Activated gamma-delta T cell (primary cell): ENCODE results near the gene DSN1.
A peak's percentile ranks its signal among the peaks of the same experiment; 100 is the strongest.
"Not testable (repeated sequence)": the region's sequence is repeated elsewhere in the genome, so short reads cannot be mapped to it uniquely, and the experiment has no call there.

ENCODE experiments used
- DNase-seq: peaks from one replicate; lab custom pipeline; 2025; lab: John Stamatoyannopoulos, UW
- total RNA-seq, 2 donors: gene quantifications; one replicate each; lab custom pipeline; 2026; lab: John Stamatoyannopoulos, UW

The DSN1 gene, protein sequence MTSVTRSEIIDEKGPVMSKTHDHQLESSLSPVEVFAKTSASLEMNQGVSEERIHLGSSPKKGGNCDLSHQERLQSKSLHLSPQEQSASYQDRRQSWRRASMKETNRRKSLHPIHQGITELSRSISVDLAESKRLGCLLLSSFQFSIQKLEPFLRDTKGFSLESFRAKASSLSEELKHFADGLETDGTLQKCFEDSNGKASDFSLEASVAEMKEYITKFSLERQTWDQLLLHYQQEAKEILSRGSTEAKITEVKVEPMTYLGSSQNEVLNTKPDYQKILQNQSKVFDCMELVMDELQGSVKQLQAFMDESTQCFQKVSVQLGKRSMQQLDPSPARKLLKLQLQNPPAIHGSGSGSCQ
- total RNA-seq: 23.8 to 26.6 reads per million in 2 donors

GRCh38 chr20:36773597-36774390 lies at the start of gene DSN1:
Gene DSN1 (minus strand): TSS chr20:36773763. CDS start chr20:36771458, 2,305 bp downstream.
- peak; percentile 98 for DNase-seq

DNA sequence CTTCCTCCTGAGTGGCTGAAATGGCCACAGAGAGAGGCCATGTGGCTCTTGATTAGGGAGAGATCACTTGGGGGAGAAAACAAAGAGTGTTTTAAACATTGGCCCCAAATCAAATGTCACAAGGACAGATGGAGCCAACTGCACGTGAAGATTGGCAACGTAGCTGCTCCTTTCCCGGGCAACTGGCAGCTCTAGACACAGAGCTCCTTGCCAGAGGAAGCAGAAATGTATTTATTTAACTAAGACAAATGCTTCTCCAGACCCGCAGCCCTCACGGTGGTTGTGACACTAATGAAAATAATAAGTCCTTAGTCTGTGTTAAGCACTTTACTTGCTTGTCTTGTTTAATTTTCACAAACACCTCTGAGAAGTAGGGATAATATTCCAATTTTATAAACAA lies 49.6 kb upstream of the DSN1 start:
- no peak for DNase-seq

DNA sequence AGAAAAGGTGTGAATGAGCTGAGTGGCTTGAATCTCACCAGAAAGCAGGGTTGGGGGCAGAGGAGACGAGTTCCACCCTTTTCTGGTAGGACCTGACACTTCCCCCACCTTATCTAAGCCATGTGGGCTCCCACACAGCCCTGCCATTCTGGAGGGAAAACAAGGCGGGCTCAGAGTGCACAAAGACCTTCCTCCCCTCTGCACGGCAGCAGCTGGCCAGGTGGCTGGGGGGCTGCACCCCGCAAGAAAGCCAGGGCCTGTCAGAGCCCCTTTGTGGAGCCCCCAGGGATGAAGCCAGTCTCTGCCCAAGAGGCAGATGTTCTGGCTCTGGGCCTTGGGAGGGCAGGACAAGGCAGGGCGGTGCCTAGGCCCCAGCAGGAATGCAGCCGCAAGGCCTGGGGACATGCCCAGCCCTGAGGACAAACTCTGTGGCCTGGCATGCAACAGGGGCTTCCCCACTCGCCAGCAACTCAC lies 48.4 kb upstream of the DSN1 start:
- no peak for DNase-seq

- DNase-seq: no peak
Measured at GRCh38 chr20:36820928-36821327, 47.4 kb upstream of the DSN1 start.

GRCh38 chr20:36820073-36820472 lies 46.5 kb upstream of the DSN1 start:
- DNase-seq: no peak

DNA sequence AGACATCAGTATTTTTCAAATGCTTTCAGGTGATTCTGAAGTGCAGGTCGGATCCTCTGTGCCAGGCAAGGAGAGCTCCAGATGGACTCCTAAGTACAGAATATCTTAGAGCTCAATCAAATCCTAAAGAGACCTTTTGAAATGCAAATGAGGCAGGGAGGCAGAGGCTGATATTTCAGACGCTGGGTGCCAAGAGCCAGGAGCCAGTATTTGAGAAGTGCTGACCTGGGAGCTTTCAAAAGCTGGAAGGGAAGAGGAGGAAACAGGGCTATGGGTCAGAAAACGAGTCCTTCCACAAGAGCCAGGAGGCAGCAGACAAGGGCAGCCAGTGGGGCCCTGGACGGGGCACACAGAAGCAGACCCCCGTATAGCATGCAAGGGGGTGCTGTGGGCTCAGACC lies 46.1 kb upstream of the DSN1 start:
- no peak for DNase-seq

- no peak for DNase-seq
Measured at GRCh38 chr20:36818861-36819260, 45.3 kb upstream of the DSN1 start.

- DNase-seq: no peak
Measured at GRCh38 chr20:36818185-36818584, 44.6 kb upstream of the DSN1 start.

DNA sequence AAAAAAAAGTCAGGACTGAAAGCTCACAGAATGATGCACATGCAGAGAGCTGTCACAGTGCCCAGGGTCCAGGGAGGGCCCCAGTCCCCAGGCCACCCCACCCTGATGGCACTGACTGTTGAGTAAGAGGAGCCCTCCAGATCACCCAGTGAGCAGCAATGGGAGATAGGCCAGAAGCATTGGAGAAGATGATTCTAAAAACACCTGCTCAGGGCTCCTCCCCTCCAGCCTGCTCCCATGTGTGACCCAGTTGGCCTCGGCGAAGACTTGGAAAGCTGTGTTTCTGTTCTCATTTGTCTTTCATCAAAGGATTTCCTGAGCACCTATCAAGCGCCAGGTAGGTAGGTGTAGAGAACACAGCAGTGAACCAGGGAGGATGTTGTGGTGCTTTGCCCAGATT lies 43.9 kb upstream of the DSN1 start:
- no peak for DNase-seq

DNA sequence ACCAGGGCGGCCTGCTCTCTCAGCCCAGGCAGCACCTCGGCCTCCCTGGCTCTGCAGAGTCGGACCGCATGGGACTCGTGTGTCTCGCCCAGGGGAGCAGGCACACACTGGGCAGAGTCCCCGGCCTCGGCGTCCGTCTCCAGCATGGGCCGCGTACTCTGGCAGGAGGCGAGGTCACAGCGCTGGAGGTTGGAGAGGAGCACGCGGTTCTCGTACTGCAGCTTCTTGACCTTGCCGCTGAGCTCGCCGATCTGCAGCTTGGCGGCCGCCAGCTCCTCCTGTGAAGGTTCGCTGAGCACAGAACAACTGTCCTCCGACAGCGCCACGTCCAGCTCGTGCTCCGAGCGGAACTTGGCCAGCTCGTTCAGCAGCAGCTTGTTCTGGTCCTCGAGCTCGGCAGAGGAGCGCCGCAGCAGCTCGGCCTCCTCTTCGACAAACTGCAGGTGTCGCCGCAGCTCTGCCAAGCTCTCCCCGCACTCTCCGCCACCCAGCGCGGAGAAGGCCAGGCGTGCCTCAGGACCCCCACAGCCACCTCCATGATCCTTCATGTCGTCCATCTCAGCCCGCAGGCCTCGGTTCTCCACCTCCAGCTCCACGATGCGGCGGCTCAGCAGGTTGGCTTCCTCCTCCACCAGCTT lies 42.0 kb upstream of the DSN1 start:
- no peak for DNase-seq

- no peak for DNase-seq
Measured at GRCh38 chr20:36812594-36813463, 39.3 kb upstream of the DSN1 start.

- DNase-seq: no peak
Measured at GRCh38 chr20:36808317-36809257, 35.0 kb upstream of the DSN1 start.

DNA sequence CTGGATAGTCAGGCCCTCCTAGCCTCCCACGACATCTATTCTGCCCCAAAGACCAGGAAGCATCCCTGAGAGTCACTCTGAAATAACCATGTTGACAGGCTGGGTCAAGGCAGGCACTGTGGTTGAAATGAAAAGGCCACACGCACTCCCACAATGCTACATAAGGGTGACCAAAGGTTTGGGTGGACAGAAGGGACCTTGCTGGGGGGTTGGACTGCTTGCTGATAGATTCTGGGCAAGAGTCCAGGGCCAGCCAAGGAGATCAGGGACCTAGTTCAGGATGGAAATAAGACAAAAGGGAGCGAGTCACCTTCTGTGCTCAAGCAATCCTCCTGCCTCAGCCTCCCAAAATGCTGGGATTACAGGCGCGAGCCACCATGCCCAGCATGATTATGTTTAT lies 32.5 kb upstream of the DSN1 start:
- DNase-seq: no peak

DNA sequence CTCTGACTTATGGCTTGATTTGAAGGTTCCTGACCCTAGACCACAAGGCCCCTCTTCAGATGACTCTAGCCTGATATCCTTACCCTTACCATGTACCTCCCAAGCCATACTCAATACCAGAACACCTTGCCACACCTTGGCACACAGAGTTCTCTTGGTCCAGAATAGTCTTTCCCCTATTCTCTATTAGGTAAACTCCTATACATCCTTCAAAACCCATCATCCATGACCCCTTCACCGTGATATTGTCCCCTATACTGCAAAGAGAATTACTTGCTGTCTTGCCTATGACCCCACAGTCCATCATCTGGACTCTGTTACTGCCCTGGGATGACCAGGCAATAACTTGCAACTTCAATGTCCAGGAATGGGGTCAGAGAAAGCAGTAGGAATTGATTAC lies 31.8 kb upstream of the DSN1 start:
- no peak for DNase-seq

- DNase-seq: no peak
Measured at GRCh38 chr20:36804425-36804824, 30.9 kb upstream of the DSN1 start.

- DNase-seq: no peak
Measured at GRCh38 chr20:36802326-36803222, 29.0 kb upstream of the DSN1 start.

DNA sequence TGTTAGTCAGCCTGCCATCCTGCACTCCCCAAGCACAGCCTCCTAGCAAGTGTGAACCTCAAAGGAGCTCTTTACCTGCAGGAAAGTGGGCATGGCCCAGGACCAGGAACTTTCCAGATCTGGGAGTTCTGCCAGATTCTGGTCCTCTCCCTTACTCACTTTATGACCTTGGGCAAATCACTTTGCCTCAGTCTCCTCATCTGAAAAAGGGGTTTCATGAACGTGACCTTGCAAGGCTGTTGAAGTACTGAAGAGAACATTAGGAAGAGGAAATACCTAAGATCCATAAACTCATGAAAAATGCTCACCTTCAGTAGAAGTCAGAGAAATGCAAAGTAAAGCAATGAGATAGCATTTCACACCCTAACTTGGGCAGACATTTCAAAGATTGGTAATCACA lies 26.8 kb upstream of the DSN1 start:
- DNase-seq: no peak

DNA sequence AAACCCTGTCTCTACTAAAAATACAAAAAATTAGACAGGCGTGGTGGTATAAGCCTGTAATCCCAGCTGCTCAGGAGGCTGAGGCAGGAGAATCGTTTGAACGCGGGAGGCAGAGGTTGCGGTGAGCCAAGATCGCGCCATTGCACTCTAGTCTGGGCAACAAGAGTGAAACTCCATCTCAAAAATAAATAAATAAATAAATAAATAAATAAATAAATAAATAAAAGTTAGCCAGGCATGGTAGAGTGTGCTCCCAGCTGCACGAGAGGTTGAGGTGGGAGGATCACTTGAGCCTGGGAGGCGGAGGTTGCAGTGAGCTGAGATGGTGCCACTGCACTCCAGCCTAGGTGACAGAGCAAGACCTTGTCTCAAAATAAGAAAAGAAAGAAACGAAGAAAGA lies 25.8 kb upstream of the DSN1 start:
- DNase-seq: not testable (repeated sequence)

DNA sequence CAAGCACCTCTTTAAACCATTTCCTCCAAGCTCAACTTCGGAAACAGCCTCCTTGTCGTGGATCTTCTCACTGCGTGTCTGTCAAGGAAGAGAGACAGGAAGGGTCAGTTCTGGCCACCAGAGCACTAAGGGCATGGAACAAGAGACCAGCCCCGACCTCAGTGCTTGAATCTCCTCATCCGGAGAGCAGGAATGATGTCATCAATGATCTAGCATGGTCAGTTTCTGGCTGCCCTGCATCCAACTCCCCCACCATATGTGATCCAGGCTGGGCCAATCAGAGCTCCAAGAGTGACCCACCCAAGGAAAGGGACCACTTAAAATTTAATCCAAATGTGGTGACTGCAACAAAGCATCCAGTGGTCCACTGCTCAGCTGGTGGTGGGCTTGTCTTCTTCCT lies 23.3 kb upstream of the DSN1 start:
- DNase-seq: no peak
